GM12864 (cell line): ENCODE data around the gene MUC5B.
"Not testable (repeated sequence)": the region's sequence is repeated elsewhere in the genome, so short reads cannot be mapped to it uniquely, and the experiment has no call there.

Experiments
- DNase-seq: peaks from one replicate; pipeline ENCODE4 v3.0.0-alpha.2; 2011; ENCODE audit warnings: low read depth
- H3K4me3 ChIP-seq: 2 replicates; pipeline ENCODE4 v1.5.1; 2011; ENCODE audit warnings: mild to moderate bottlenecking, low read depth, low read length, control low read depth
- TF ChIP-seq, protein P1 (sequence below): IDR thresholded peaks from 2 replicates; pipeline ENCODE4 v1.5.1; 2011; ENCODE audit warnings: low read depth, mild to moderate bottlenecking, moderate library complexity, low read length, control low read depth, inconsistent platforms; ENCODE audit errors: missing control alignments

Gene MUC5B, protein sequence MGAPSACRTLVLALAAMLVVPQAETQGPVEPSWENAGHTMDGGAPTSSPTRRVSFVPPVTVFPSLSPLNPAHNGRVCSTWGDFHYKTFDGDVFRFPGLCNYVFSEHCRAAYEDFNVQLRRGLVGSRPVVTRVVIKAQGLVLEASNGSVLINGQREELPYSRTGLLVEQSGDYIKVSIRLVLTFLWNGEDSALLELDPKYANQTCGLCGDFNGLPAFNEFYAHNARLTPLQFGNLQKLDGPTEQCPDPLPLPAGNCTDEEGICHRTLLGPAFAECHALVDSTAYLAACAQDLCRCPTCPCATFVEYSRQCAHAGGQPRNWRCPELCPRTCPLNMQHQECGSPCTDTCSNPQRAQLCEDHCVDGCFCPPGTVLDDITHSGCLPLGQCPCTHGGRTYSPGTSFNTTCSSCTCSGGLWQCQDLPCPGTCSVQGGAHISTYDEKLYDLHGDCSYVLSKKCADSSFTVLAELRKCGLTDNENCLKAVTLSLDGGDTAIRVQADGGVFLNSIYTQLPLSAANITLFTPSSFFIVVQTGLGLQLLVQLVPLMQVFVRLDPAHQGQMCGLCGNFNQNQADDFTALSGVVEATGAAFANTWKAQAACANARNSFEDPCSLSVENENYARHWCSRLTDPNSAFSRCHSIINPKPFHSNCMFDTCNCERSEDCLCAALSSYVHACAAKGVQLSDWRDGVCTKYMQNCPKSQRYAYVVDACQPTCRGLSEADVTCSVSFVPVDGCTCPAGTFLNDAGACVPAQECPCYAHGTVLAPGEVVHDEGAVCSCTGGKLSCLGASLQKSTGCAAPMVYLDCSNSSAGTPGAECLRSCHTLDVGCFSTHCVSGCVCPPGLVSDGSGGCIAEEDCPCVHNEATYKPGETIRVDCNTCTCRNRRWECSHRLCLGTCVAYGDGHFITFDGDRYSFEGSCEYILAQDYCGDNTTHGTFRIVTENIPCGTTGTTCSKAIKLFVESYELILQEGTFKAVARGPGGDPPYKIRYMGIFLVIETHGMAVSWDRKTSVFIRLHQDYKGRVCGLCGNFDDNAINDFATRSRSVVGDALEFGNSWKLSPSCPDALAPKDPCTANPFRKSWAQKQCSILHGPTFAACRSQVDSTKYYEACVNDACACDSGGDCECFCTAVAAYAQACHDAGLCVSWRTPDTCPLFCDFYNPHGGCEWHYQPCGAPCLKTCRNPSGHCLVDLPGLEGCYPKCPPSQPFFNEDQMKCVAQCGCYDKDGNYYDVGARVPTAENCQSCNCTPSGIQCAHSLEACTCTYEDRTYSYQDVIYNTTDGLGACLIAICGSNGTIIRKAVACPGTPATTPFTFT (N-terminal part only)

DNA sequence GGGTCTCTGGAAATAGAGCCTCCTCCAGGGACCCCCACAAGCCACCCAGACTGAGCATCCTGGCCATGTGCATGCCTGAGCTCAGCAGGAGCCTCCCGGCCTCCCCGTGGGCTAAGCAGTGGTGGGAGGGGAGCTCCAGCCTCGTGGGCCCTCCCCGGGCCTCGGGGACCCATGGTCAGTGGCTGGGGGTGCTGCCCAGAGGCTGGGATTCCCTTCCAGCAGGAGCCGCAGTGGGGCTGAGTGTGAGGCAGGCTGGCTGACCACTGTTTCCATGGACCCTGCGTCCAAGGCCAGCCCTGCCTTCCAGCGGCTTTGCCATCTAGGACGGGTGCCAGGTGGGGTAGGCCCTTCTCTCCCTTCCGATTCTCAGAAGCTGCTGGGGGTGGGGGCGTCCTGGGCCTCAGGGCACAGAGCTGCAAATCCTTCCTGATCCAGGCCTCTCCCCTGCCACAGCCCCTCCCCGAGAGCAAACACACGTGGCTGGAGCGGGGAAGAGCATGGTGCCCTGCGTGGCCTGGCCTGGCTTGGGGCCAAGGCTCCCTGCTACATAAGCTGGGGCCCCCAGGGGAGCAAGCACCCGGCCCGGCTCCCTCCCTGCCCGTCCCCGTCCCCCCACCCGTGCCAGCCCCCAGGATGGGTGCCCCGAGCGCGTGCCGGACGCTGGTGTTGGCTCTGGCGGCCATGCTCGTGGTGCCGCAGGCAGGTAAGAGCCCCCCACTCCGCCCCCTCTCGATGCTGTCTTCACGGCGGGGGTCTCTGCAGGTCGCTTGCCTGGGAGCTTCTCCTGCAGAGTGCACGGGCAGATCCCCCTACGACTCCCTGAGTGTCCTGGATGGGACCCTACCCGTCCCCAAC, at the start of gene MUC5B:
TSS of gene MUC5B (plus strand) at position 576 of the 855 bp plus-strand sequence. CDS start at position 634, 58 bp downstream.
- no peak within 1 kb of the TSS for H3K4me3 ChIP-seq
- TF ChIP-seq, protein P1, sequence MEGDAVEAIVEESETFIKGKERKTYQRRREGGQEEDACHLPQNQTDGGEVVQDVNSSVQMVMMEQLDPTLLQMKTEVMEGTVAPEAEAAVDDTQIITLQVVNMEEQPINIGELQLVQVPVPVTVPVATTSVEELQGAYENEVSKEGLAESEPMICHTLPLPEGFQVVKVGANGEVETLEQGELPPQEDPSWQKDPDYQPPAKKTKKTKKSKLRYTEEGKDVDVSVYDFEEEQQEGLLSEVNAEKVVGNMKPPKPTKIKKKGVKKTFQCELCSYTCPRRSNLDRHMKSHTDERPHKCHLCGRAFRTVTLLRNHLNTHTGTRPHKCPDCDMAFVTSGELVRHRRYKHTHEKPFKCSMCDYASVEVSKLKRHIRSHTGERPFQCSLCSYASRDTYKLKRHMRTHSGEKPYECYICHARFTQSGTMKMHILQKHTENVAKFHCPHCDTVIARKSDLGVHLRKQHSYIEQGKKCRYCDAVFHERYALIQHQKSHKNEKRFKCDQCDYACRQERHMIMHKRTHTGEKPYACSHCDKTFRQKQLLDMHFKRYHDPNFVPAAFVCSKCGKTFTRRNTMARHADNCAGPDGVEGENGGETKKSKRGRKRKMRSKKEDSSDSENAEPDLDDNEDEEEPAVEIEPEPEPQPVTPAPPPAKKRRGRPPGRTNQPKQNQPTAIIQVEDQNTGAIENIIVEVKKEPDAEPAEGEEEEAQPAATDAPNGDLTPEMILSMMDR: no peak
- no peak for DNase-seq

- not testable (repeated sequence) for DNase-seq, H3K4me3 ChIP-seq
Observed at GRCh38 chr11:1173396-1173795, 49.5 kb upstream of the MUC5B start.

DNA sequence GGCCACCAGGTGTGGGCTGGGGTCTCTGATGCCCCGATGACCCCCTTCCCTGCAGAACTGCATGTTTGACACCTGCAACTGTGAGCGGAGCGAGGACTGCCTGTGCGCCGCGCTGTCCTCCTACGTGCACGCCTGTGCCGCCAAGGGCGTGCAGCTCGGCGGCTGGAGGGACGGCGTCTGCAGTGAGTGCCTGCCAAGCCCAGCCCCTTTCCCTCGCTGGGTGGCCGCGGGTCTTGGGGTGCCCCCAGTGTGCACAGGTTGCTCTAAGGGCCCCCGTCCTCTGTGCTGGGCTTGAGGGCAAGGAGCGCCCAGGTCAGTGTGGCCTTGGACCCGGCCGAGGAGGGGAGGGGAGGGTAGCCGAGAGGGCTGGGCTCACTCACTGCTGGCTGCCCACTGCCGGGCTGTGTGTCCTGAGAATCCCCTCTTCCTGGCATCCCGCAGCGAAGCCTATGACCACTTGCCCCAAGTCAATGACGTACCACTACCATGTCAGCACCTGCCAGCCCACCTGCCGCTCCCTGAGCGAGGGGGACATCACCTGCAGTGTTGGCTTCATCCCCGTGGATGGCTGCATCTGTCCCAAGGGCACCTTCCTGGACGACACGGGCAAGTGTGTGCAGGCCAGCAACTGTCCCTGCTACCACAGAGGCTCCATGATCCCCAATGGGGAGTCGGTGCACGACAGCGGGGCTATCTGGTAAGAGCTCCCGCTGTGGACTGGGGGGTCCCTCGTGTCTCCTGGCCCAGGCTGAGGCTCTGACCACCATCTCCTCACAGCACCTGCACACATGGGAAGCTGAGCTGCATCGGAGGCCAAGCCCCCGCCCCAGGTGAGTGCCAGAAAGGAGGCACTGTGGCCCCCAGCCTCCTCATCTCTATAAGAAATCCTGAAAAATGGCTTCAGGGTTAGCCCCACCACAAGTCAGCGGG, 48.2 kb upstream of the MUC5B start:
- no peak overlapping the region for H3K4me3 ChIP-seq
- TF ChIP-seq, protein P1: no peak
- no peak for DNase-seq

DNA sequence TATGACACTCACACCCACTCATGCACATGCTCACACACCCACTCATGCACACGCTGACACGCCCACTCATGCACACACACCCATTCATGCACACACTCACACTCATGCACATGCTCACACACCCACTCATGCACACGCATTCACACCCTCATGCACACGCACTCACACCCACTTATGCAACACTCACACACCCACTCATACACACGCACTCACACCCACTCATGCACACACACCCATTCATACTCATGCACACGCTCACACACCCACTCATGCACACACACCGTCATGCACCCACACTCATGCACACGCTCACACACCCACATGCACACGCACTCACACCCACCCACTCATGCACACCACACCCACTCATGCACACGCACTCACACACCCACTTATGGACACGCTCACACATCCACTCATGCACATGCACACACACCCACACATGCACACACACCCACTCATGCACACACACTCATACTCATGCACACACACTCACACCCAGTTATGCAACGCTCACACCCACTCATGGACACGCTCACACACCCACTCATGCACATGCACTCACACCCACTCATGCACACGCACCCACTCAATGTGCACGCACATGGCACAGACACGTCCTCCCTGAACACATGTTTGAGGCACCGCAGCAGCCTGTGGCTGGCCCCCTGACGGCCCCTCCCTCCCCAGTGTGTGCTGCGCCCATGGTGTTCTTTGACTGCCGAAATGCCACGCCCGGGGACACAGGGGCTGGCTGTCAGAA, 47.2 kb upstream of the MUC5B start:
- H3K4me3 ChIP-seq: no peak overlapping the region
- TF ChIP-seq, protein P1: no peak
- no peak for DNase-seq

GRCh38 chr11:1176224-1177019, 46.4 kb upstream of the MUC5B start:
- H3K4me3 ChIP-seq: no peak overlapping the region
- TF ChIP-seq, protein P1: no peak
- DNase-seq: no peak
